RWPE2 (cell line): ENCODE data around the gene SBNO2.

Experiments
- ATAC-seq: fragments of 200-7000 bp; cut with Tn5 transposase; 3 replicates; pipeline ENCODE4 v1.9.1; 2021; ENCODE audit warnings: low read depth
- DNase-seq: peaks from one replicate; pipeline ENCODE4 v3.0.0-alpha.2; 2020; ENCODE audit warnings: low spot score
- H3K27ac ChIP-seq: fragments of 450-650 bp; 2 replicates; pipeline ENCODE4 v1.5.1; 2017; ENCODE audit warnings: mild to moderate bottlenecking; ENCODE audit not compliant: poor library complexity, severe bottlenecking
- H3K27me3 ChIP-seq: fragments of 250-450 bp; sonication (Bioruptor Pico); 2 replicates; pipeline ENCODE4 v1.5.1; 2021; ENCODE audit warnings: mild to moderate bottlenecking, moderate library complexity; ENCODE audit not compliant: insufficient read depth, poor library complexity, severe bottlenecking
- H3K36me3 ChIP-seq: fragments of 250-450 bp; sonication (Bioruptor Pico); 2 replicates; pipeline ENCODE4 v1.5.1; 2020; ENCODE audit warnings: low read depth, mild to moderate bottlenecking, moderate library complexity
- H3K4me1 ChIP-seq: fragments of 250-450 bp; sonication (Bioruptor Pico); 2 replicates; pipeline ENCODE4 v1.5.1; 2021; ENCODE audit warnings: mild to moderate bottlenecking, moderate library complexity; ENCODE audit not compliant: insufficient read depth, poor library complexity, severe bottlenecking
- H3K4me3 ChIP-seq: fragments of 250-450 bp; sonication (Bioruptor Pico); 2 replicates; pipeline ENCODE4 v1.5.1; 2021; ENCODE audit warnings: mild to moderate bottlenecking, moderate library complexity; ENCODE audit not compliant: severe bottlenecking
- H3K9me3 ChIP-seq: fragments of 250-450 bp; sonication (Bioruptor Pico); 2 replicates; pipeline ENCODE4 v1.5.1; 2021; ENCODE audit warnings: mild to moderate bottlenecking, moderate library complexity; ENCODE audit not compliant: severe bottlenecking
- TF ChIP-seq, protein P1 (sequence below): fragments of 450-650 bp; IDR thresholded peaks from one replicate; pipeline ENCODE4 v1.5.1; 2017; ENCODE audit warnings: mild to moderate bottlenecking, moderate library complexity; ENCODE audit not compliant: poor library complexity, severe bottlenecking

The SBNO2 gene

DNA sequence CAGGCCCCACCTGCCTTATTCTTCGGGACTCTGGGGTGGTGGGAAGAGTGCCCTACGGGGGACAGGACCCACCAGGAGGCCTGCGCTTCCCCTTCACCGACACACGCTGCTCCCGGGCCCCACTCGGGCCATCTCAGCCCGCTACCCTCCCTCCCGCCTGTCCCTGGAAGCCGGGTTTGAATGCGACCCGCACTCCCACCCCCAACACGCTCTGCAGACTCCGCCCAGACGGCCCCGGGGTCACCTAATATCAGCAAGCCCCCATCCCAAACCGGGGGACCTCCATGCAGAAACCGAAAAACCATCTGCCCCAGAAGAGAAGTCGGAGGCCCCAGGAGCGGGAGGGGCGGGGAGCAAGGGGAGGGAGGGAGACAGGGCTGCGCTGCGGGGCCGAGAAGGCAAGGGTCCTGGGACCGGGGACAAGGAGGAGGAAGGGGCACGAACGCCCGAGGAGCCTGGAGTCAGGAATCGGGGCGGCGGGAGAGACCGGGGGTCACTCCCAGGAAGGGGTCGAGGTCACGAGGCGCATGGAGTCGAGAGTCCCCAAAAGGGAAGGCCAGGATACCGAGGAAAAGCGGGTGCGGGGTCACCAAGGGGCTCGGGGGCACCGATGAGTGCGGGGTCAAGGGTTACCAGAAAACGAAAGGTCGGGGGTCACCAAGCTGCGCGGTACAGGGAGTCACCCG lies 766 bp downstream of the SBNO2 start:
- peaks cover 39% of the 10 kb centered on the region for H3K4me1 ChIP-seq
- peak overlapping the region; percentile 49 for H3K4me3 ChIP-seq
- H3K9me3 ChIP-seq = no peaks in the 10 kb centered on the region
- no peaks in the 10 kb centered on the region for H3K27me3 ChIP-seq
- 0 out of 2 replicates have a peak, but pooled peaks cover 5% of the 10 kb centered on the region for H3K36me3 ChIP-seq
- DNase-seq = peak; percentile 65
- TF ChIP-seq, protein P1, sequence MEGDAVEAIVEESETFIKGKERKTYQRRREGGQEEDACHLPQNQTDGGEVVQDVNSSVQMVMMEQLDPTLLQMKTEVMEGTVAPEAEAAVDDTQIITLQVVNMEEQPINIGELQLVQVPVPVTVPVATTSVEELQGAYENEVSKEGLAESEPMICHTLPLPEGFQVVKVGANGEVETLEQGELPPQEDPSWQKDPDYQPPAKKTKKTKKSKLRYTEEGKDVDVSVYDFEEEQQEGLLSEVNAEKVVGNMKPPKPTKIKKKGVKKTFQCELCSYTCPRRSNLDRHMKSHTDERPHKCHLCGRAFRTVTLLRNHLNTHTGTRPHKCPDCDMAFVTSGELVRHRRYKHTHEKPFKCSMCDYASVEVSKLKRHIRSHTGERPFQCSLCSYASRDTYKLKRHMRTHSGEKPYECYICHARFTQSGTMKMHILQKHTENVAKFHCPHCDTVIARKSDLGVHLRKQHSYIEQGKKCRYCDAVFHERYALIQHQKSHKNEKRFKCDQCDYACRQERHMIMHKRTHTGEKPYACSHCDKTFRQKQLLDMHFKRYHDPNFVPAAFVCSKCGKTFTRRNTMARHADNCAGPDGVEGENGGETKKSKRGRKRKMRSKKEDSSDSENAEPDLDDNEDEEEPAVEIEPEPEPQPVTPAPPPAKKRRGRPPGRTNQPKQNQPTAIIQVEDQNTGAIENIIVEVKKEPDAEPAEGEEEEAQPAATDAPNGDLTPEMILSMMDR = no peak
- peak overlapping the region; percentile 95 for H3K27ac ChIP-seq
- ATAC-seq = no peak

DNA sequence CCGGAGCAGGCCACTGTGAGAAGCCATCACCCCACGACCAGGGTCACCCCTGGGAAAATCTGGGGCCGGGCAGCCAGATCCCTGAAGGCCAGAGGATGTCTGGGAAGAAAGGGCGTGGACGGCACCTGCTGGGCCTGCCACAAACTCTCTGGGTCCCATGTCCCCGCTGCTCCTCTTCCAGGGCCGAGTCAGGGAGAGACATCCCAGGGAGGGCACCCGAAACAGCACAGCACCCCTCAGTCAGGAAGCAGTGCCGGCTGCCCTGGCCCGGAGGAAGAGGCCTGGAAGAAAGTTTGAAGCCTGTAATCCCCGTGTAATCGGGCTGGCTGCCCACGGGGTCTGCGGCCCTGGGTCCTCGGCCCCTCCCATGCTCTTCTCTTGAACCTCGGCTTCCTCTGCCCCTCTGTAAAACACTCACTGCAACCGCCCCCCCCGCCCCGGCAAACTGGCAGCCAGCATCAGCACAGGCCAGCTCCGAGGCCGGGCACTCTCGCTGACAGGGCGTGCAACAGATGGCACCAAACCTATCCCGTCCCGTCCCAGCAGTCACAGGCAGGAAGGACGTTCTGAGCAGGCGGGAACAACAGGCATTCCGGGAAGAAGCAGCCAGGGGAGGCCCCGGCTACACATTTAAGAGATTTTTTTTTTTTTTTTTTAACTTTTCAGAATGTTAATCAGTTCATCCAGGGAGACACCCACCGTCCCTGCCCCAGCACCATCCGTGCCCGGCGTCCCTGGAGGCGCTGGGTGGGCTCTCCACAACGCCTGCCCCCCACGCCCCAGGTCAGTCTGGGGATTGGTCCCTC lies 1.5 kb downstream of the SBNO2 start:
- peaks cover 35% of the 10 kb centered on the region for H3K4me1 ChIP-seq
- DNase-seq (peak; percentile 54), ATAC-seq (no peak)
- TF ChIP-seq, protein P1 = no peak
- no peaks in the 10 kb centered on the region for H3K9me3 ChIP-seq
- H3K36me3 ChIP-seq = 0 out of 2 replicates have a peak, but pooled peaks cover 11% of the 10 kb centered on the region
- peak overlapping the region; percentile 49 for H3K4me3 ChIP-seq
- H3K27me3 ChIP-seq = no peaks in the 10 kb centered on the region
- peak overlapping the region; percentile 95 for H3K27ac ChIP-seq

DNA sequence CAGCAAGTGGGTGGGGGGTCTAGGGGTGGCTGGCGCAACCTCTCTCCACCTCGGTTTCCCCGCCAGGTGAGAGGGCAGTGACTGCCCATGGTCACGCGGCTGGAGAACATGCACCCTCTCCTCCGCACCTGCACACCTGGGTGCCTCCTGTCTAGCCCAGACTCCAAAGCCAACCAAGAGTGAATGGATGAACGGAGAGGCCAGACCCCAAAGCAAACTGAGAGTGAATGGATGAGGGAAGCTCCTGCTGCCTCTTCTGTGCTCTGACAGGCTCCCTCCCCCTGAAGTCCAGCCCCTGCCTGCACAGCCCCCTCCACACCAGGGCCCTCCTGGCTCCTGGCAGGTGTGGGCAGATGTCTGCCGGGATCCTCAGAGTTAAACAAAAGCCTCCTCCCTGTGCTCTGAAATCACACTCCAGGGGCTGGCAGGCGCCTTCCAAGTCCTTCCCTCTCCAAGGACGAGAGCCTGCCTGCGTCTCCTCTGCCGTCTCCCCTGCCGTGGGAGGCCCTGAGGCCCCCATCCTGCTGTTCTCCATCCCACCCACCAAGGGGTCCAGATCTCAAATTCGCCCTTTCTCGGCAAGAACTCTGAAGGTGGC lies 2.2 kb downstream of the SBNO2 start:
- Histone ChIP-seq H3K36me3 (peaks cover 15% of the 10 kb centered on the region), H3K9me3 (no peaks in the 10 kb centered on the region), H3K27ac (peak overlapping the region; percentile 95), H3K4me3 (peak overlapping the region; percentile 49), H3K27me3 (no peaks in the 10 kb centered on the region), H3K4me1 (peaks cover 28% of the 10 kb centered on the region)
- ATAC-seq (peak; percentile 14), DNase-seq (peak; percentile 59)
- TF ChIP-seq, protein P1 = no peak

DNA sequence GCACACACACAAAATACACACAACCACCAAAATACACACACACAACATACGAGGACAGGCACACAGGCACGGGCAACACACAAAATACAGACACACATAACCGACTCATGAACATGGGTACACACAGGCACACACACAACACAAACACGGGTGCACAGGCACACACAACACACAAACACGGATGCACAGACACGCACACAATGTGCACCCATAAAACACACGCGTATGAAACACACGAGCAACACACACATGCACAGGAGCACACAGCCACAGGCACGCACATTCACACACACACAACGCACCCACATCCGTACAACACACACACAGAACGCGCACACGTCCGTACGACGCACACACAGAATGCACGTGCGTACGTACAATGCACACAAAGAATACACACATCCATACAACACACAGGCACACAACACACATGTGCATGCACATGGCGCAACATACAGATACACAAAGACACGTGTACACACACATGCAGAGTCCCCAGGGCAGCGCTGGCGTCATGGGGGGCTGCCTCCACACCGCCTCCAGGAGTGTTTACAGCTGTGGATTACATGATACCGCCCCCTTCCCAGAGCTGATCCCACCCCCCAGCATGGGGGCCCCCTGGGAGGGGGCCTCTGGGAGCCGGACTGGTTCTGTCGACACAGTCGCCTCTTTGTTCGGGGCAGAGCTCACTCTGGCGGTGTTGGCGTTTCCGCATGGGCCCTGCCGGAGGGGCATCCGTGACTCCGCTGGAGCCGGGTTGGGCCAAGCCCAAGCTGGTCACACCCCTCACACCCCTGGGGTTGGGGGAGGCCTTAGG lies 2.9 kb downstream of the SBNO2 start:
- peak; percentile 57 for DNase-seq

More for the DNA sequence above, 2.9 kb downstream of the SBNO2 start:
- Histone ChIP-seq H3K4me3 (peak overlapping the region; percentile 49), H3K27ac (peak overlapping the region; percentile 95), H3K9me3 (no peaks in the 10 kb centered on the region), H3K36me3 (peaks cover 22% of the 10 kb centered on the region), H3K27me3 (no peaks in the 10 kb centered on the region), H3K4me1 (peaks cover 24% of the 10 kb centered on the region)
- 0 out of 3 replicates have a peak, but pooled peaks have one; percentile 2 for ATAC-seq
- TF ChIP-seq, protein P1 = no peak
